Upper lobe of left lung (tissue), 6 donors: ENCODE measurements around the gene ACSM2B. TPM values are rescaled to one million over a fixed set of nuclear protein-coding genes. Genes with fewer than 3 reads are reported as not detected.
A peak's percentile ranks its signal among the peaks of the same experiment; 100 is the strongest.
"Not testable (repeated sequence)": the region's sequence is repeated elsewhere in the genome, so short reads cannot be mapped to it uniquely, and the experiment has no call there.

Source experiments
- ATAC-seq, 2 donors: fragments of 200-7000 bp; cut with Tn5 transposase; one replicate each; pipeline ENCODE4 v1.9.1; 2022; ENCODE audit warnings: mild to moderate bottlenecking in 2 of 2, moderate library complexity in 2 of 2; ENCODE audit not compliant: low FRiP score in 2 of 2
- DNase-seq, 2 donors: peaks; one replicate each; pipeline ENCODE4 v3.0.0-alpha.2; 2019 to 2020
- H3K27ac ChIP-seq, 4 donors: fragments of 200-600 bp; sonication (generic); one replicate each; pipeline ENCODE4 v1.5.1; 2016 to 2019
- H3K27me3 ChIP-seq, 4 donors: fragments of 200-600 bp; sonication (generic); one replicate each; pipeline ENCODE4 v1.5.1; 2017 to 2019
- H3K36me3 ChIP-seq, 4 donors: fragments of 200-600 bp; sonication (generic); one replicate each; pipeline ENCODE4 v1.5.1; 2016 to 2019
- H3K4me1 ChIP-seq, 4 donors: fragments of 200-600 bp; sonication (generic); one replicate each; pipeline ENCODE4 v1.5.1; 2018 to 2019
- H3K4me3 ChIP-seq, 4 donors: fragments of 200-600 bp; sonication (generic); one replicate each; pipeline ENCODE4 v1.5.1; 2017 to 2019; ENCODE audit warnings: mild to moderate bottlenecking in 2 of 4, moderate library complexity in 1 of 4
- H3K9me3 ChIP-seq, 4 donors: fragments of 200-600 bp; sonication (generic); one replicate each; pipeline ENCODE4 v1.5.1; 2018 to 2019
- CTCF ChIP-seq, 6 experiments: fragments of 450-650 bp in 4 of 6; fragments of 200-600 bp in 2 of 6; sonication (generic) in 2 of 6; IDR thresholded peaks; one replicate each; pipeline ENCODE4 v1.5.1; 2016 to 2019; ENCODE audit warnings: antibody characterized with exemption in 6 of 6
- EP300 ChIP-seq, 4 donors: sonication (generic); formaldehyde crosslinking; IDR thresholded peaks; one replicate each; pipeline ENCODE4 v1.5.1; 2017; ENCODE audit warnings: antibody characterized with exemption in 4 of 4, control low read depth in 2 of 4
- POLR2A ChIP-seq, 4 donors: fragments of 450-650 bp; IDR thresholded peaks; one replicate each; pipeline ENCODE4 v1.5.1; 2016 to 2017; ENCODE audit warnings: antibody characterized with exemption in 4 of 4, mild to moderate bottlenecking in 2 of 4
- POLR2AphosphoS5 ChIP-seq, 2 donors: sonication (generic); formaldehyde crosslinking; IDR thresholded peaks; one replicate each; pipeline ENCODE4 v1.5.1; 2017; ENCODE audit warnings: antibody characterized with exemption in 2 of 2
- WGBS, 2 donors: methylation state at CpG; one replicate each; pipeline ENCODE4 v1.1.5; 2017 to 2018; 5-methylcytosine and 5-hydroxymethylcytosine counted together
- total RNA-seq, 6 donors: library from RNA; depleted of rRNA in 4 of 6; stranded (reverse); fragments of >200 nt in 4 of 6; gene quantifications; one replicate each; pipeline versions ENCODE4 v1.1.0 to v1.2.1, GENCODE V29; 2016 to 2021
- donor health status: DM: no; HTN: no; CAD: no; lungs with moderate emphysema.
- donor health status: DM: no; HTN: yes; CAD: no; lungs with severe emphysema.

ACSM2B gene
- total RNA-seq, 6 donors from 2014 or later, result 0.17 to 0.34 (median 0.20) TPM; not detected in 3

- not testable (repeated sequence) for DNase-seq, H3K27me3 ChIP-seq, H3K4me3 ChIP-seq, H3K4me1 ChIP-seq, H3K27ac ChIP-seq, H3K36me3 ChIP-seq, ATAC-seq, H3K9me3 ChIP-seq
- WGBS, 2 donors, result 46 to 50% methylated on average over 2 of the region's 2 CpGs
Measured at GRCh38 chr16:20555628-20556027, 20.5 kb downstream of the ACSM2B start.

- not testable (repeated sequence) for H3K36me3 ChIP-seq, H3K27ac ChIP-seq, DNase-seq, ATAC-seq, H3K9me3 ChIP-seq, H3K4me1 ChIP-seq, H3K27me3 ChIP-seq, H3K4me3 ChIP-seq
- 81 to 82% methylated on average over 3 of the region's 3 CpGs for WGBS, 2 donors
Measured at GRCh38 chr16:20554689-20555088, 21.5 kb downstream of the ACSM2B start.

GRCh38 chr16:20553493-20553892, 22.7 kb downstream of the ACSM2B start:
- H3K4me1 ChIP-seq, H3K36me3 ChIP-seq, DNase-seq, ATAC-seq, H3K9me3 ChIP-seq, H3K27ac ChIP-seq, H3K27me3 ChIP-seq, H3K4me3 ChIP-seq: not testable (repeated sequence)
- 36 to 42% methylated on average over 3 of the region's 3 CpGs for WGBS, 2 donors
- TF ChIP-seq CTCF (IDR thresholded peaks at IDR 0.05), result peak in 1 of 6 experiments; percentile 6

GRCh38 chr16:20546951-20547350, 29.2 kb downstream of the ACSM2B start:
- not testable (repeated sequence) for H3K4me3 ChIP-seq, DNase-seq, H3K4me1 ChIP-seq, H3K27me3 ChIP-seq, H3K9me3 ChIP-seq, ATAC-seq, H3K27ac ChIP-seq, H3K36me3 ChIP-seq
- WGBS, 2 donors, result 92 to 93% methylated on average over 1 of the region's 1 CpG

- 50 to 62% methylated on average over 4 to 5 of the region's 5 CpGs for WGBS, 2 donors
- not testable (repeated sequence) for DNase-seq, H3K27ac ChIP-seq, H3K27me3 ChIP-seq, H3K4me1 ChIP-seq, H3K36me3 ChIP-seq, H3K4me3 ChIP-seq, ATAC-seq, H3K9me3 ChIP-seq
Measured at GRCh38 chr16:20546278-20546853, 29.8 kb downstream of the ACSM2B start.

- H3K9me3 ChIP-seq, H3K4me3 ChIP-seq, H3K27ac ChIP-seq, H3K36me3 ChIP-seq, DNase-seq, ATAC-seq, H3K27me3 ChIP-seq, H3K4me1 ChIP-seq: not testable (repeated sequence)
- 69 to 89% methylated on average over 5 of the region's 5 CpGs for whole genome bisulfite sequencing, 2 donors
Measured at GRCh38 chr16:20540603-20541316, 35.4 kb downstream of the ACSM2B start.

GRCh38 chr16:20538687-20539086, 37.5 kb downstream of the ACSM2B start:
- Histone ChIP-seq H3K4me1 (no peaks in the 10 kb centered on the region), H3K36me3 (no peaks in the 10 kb centered on the region), H3K27ac (no peak overlapping the region), H3K27me3 (no peaks in the 10 kb centered on the region), H3K4me3 (no peak overlapping the region), H3K9me3 (no peaks in the 10 kb centered on the region)
- TF ChIP-seq POLR2A (IDR thresholded peaks at IDR 0.05) (no peak), POLR2AphosphoS5 (IDR thresholded peaks at IDR 0.05) (no peak), CTCF (IDR thresholded peaks at IDR 0.05) (no peak), EP300 (IDR thresholded peaks at IDR 0.05) (no peak)
- ATAC-seq (no peak), DNase-seq (no peak)
- 78 to 86% methylated on average over 5 of the region's 5 CpGs for WGBS, 2 donors
